ENCODE data around the gene EYA2.

EYA2 gene

GRCh38 chr20:47036091-47036870 is 141.6 kb downstream of the EYA2 start:
- 94% methylated on average over 11 of the region's 12 CpGs for WGBS (ENCODE audit: insufficient coverage)
- DNase-seq = no peak
- ChIA-PET CTCF (no interaction called here), POLR2A (no interaction called here)
- no peaks in the 10 kb centered on the region for H3K4me1 ChIP-seq (ENCODE audit: control extremely low read depth in 1 of 4, control insufficient read depth in 4 of 4, insufficient read depth in 4 of 4, low read length in 3 of 4)
- no peak overlapping the region for H3K4me3 ChIP-seq (ENCODE audit: control insufficient read depth in 1 of 7, extremely low read depth in 1 of 7, insufficient read depth in 4 of 7, low read depth in 2 of 7, low read length in 6 of 7)
- H3K9me3 ChIP-seq (ENCODE audit: control extremely low read depth in 1 of 5, control insufficient read depth in 4 of 5, insufficient read depth in 2 of 5, low read depth in 1 of 5, low read length in 4 of 5) = peaks cover 0 to 7% (median 0%) of the 10 kb centered on the region in 5 experiments
- no peaks in the 10 kb centered on the region for H3K36me3 ChIP-seq (ENCODE audit: control insufficient read depth in 4 of 4, insufficient read depth in 4 of 4, low read length in 3 of 4)
- H3K27ac ChIP-seq (ENCODE audit: insufficient read depth in 1 of 2, low read depth in 1 of 2, low read length in 2 of 2, poor library complexity in 1 of 2, severe bottlenecking in 2 of 2) = no peak overlapping the region
- peaks cover 0 to 11% (median under 1%) of the 10 kb centered on the region in 5 experiments for H3K27me3 ChIP-seq (replicated peaks in 2 of 5; ENCODE audit: control insufficient read depth in 4 of 5, insufficient read depth in 5 of 5, low read length in 4 of 5)

DNA sequence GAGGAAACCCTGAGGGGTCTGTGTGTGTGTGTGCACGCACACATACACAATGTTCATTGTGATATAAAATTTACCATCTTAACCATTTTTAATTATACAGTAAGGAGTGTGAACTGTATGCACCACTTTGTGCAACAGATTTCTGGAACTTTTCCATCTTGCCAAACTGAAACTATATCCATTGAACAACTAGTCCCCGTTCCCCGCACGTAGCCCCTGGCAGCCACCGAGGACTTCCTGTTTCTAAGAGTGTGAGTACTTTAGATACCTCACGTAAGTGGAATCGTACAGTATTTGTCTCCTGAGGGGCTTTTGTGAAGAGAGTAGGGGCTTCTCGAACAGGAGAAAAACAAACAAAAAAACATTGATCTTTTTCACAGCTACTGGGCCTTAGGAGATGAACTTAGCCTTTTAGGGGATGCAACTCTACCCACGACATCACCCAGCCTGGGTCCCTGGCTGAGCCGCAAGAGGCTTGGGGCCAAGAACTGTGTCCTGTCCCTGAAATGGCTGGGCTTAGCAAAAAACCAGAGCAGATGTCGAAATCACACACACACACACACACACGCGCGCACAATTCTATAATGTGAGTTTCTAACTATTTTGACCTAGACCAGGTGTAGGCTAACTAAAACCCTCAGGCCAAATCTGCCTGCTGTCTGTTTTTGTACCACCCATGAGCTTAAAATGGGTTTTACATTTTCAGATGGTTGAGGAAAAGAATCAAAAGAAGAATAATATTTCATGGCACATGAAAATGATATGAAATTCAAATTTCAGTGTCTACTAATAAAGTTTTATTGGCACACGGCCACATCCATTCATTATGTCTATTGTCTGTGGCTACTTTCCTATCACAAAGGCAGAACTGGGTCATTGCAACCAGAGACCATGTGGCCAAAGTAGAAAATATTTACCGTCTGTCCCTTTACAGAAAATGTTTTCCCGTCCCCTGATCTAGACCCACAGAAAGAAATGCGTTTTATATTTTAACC is 144.2 kb downstream of the EYA2 start:
- peak; percentile 10 to 56 (median 52) for DNase-seq
- POLR2A ChIA-PET = no interaction called here
- Histone ChIP-seq H3K9me3 (ENCODE audit: control extremely low read depth in 1 of 5, control insufficient read depth in 4 of 5, insufficient read depth in 2 of 5, low read depth in 1 of 5, low read length in 4 of 5) (peaks cover 0 to 5% (median 0%) of the 10 kb centered on the region in 5 experiments), H3K27me3 (replicated peaks in 2 of 5; ENCODE audit: control insufficient read depth in 4 of 5, insufficient read depth in 5 of 5, low read length in 4 of 5) (peaks cover 0 to 8% (median 0%) of the 10 kb centered on the region in 5 experiments), H3K36me3 (ENCODE audit: control insufficient read depth in 4 of 4, insufficient read depth in 4 of 4, low read length in 3 of 4) (no peaks in the 10 kb centered on the region), H3K27ac (ENCODE audit: insufficient read depth in 1 of 2, low read depth in 1 of 2, low read length in 2 of 2, poor library complexity in 1 of 2, severe bottlenecking in 2 of 2) (no peak overlapping the region), H3K4me1 (ENCODE audit: control extremely low read depth in 1 of 4, control insufficient read depth in 4 of 4, insufficient read depth in 4 of 4, low read length in 3 of 4) (no peaks in the 10 kb centered on the region), H3K4me3 (ENCODE audit: control insufficient read depth in 1 of 7, extremely low read depth in 1 of 7, insufficient read depth in 4 of 7, low read depth in 2 of 7, low read length in 6 of 7) (no peak overlapping the region)
- CTCF ChIA-PET = no interaction called here
- WGBS (ENCODE audit: insufficient coverage) = 69% methylated on average over 10 of the region's 18 CpGs

- Histone ChIP-seq H3K9me3 (ENCODE audit: control extremely low read depth in 1 of 5, control insufficient read depth in 4 of 5, insufficient read depth in 2 of 5, low read depth in 1 of 5, low read length in 4 of 5) (peaks cover 0 to 12% (median 0%) of the 10 kb centered on the region in 5 experiments), H3K27me3 (replicated peaks in 2 of 5; ENCODE audit: control insufficient read depth in 4 of 5, insufficient read depth in 5 of 5, low read length in 4 of 5) (peaks cover 0 to 8% (median 0%) of the 10 kb centered on the region in 5 experiments), H3K4me3 (ENCODE audit: control insufficient read depth in 1 of 7, extremely low read depth in 1 of 7, insufficient read depth in 4 of 7, low read depth in 2 of 7, low read length in 6 of 7) (no peak overlapping the region), H3K36me3 (ENCODE audit: control insufficient read depth in 4 of 4, insufficient read depth in 4 of 4, low read length in 3 of 4) (no peaks in the 10 kb centered on the region), H3K27ac (ENCODE audit: insufficient read depth in 1 of 2, low read depth in 1 of 2, low read length in 2 of 2, poor library complexity in 1 of 2, severe bottlenecking in 2 of 2) (no peak overlapping the region), H3K4me1 (ENCODE audit: control extremely low read depth in 1 of 4, control insufficient read depth in 4 of 4, insufficient read depth in 4 of 4, low read length in 3 of 4) (no peaks in the 10 kb centered on the region)
- POLR2A ChIA-PET = no interaction called here
- 60% methylated on average over 4 of the region's 5 CpGs for WGBS (ENCODE audit: insufficient coverage)
- CTCF ChIA-PET = no interaction called here
- peak; percentile 26 to 73 (median 55) for DNase-seq
Measured at GRCh38 chr20:47040506-47041125, 146.0 kb downstream of the EYA2 start.

GRCh38 chr20:47041396-47041899 is 146.8 kb downstream of the EYA2 start:
- H3K4me3 ChIP-seq (ENCODE audit: control insufficient read depth in 1 of 7, extremely low read depth in 1 of 7, insufficient read depth in 4 of 7, low read depth in 2 of 7, low read length in 6 of 7) = no peak overlapping the region
- H3K4me1 ChIP-seq (ENCODE audit: control extremely low read depth in 1 of 4, control insufficient read depth in 4 of 4, insufficient read depth in 4 of 4, low read length in 3 of 4) = no peaks in the 10 kb centered on the region
- peaks cover 0 to 12% (median 0%) of the 10 kb centered on the region in 5 experiments for H3K9me3 ChIP-seq (ENCODE audit: control extremely low read depth in 1 of 5, control insufficient read depth in 4 of 5, insufficient read depth in 2 of 5, low read depth in 1 of 5, low read length in 4 of 5)
- peaks cover 0 to 8% (median 0%) of the 10 kb centered on the region in 5 experiments for H3K27me3 ChIP-seq (replicated peaks in 2 of 5; ENCODE audit: control insufficient read depth in 4 of 5, insufficient read depth in 5 of 5, low read length in 4 of 5)
- ChIA-PET POLR2A (no interaction called here), CTCF (no interaction called here)
- DNase-seq = peak in 1 of 3 donors; percentile 13
- H3K27ac ChIP-seq (ENCODE audit: insufficient read depth in 1 of 2, low read depth in 1 of 2, low read length in 2 of 2, poor library complexity in 1 of 2, severe bottlenecking in 2 of 2) = no peak overlapping the region
- no peaks in the 10 kb centered on the region for H3K36me3 ChIP-seq (ENCODE audit: control insufficient read depth in 4 of 4, insufficient read depth in 4 of 4, low read length in 3 of 4)
- 92% methylated on average over 1 of the region's 4 CpGs for WGBS (ENCODE audit: insufficient coverage)

GRCh38 chr20:47042464-47042863 is 147.8 kb downstream of the EYA2 start:
- Histone ChIP-seq H3K9me3 (ENCODE audit: control extremely low read depth in 1 of 5, control insufficient read depth in 4 of 5, insufficient read depth in 2 of 5, low read depth in 1 of 5, low read length in 4 of 5) (peaks cover 0 to 9% (median 0%) of the 10 kb centered on the region in 5 experiments), H3K4me1 (ENCODE audit: control extremely low read depth in 1 of 4, control insufficient read depth in 4 of 4, insufficient read depth in 4 of 4, low read length in 3 of 4) (no peaks in the 10 kb centered on the region), H3K27me3 (replicated peaks in 2 of 5; ENCODE audit: control insufficient read depth in 4 of 5, insufficient read depth in 5 of 5, low read length in 4 of 5) (peaks cover 0 to 8% (median 0%) of the 10 kb centered on the region in 5 experiments), H3K27ac (ENCODE audit: insufficient read depth in 1 of 2, low read depth in 1 of 2, low read length in 2 of 2, poor library complexity in 1 of 2, severe bottlenecking in 2 of 2) (no peak overlapping the region), H3K4me3 (ENCODE audit: control insufficient read depth in 1 of 7, extremely low read depth in 1 of 7, insufficient read depth in 4 of 7, low read depth in 2 of 7, low read length in 6 of 7) (no peak overlapping the region), H3K36me3 (ENCODE audit: control insufficient read depth in 4 of 4, insufficient read depth in 4 of 4, low read length in 3 of 4) (no peaks in the 10 kb centered on the region)
- ChIA-PET CTCF (no interaction called here), POLR2A (no interaction called here)
- DNase-seq = peak in 1 of 3 donors; percentile 22
- 90% methylated on average over 6 of the region's 6 CpGs for WGBS (ENCODE audit: insufficient coverage)

DNA sequence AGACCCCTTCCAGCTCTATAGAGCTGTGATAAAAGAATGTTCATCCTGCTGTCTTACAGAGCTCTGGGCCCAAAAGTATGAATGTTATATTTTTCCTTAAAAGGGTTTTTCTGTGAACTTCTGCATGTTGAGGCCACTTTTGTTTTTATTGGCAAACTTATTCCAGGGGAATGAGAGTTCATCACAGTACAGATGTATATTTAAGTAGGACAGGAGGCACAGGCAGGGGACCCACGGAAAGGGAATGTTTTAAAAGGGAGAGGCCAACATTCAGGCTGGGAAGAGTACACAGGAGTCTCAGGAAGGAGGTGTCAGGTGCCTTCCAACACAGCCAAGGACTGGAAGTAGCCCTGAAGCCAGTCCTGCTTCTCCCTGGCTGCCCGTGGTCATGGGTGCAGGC is 148.4 kb downstream of the EYA2 start:
- Histone ChIP-seq H3K4me3 (ENCODE audit: control insufficient read depth in 1 of 7, extremely low read depth in 1 of 7, insufficient read depth in 4 of 7, low read depth in 2 of 7, low read length in 6 of 7) (no peak overlapping the region), H3K27ac (ENCODE audit: insufficient read depth in 1 of 2, low read depth in 1 of 2, low read length in 2 of 2, poor library complexity in 1 of 2, severe bottlenecking in 2 of 2) (no peak overlapping the region), H3K4me1 (ENCODE audit: control extremely low read depth in 1 of 4, control insufficient read depth in 4 of 4, insufficient read depth in 4 of 4, low read length in 3 of 4) (no peaks in the 10 kb centered on the region), H3K27me3 (replicated peaks in 2 of 5; ENCODE audit: control insufficient read depth in 4 of 5, insufficient read depth in 5 of 5, low read length in 4 of 5) (peaks cover 0 to 8% (median 0%) of the 10 kb centered on the region in 5 experiments), H3K36me3 (ENCODE audit: control insufficient read depth in 4 of 4, insufficient read depth in 4 of 4, low read length in 3 of 4) (no peaks in the 10 kb centered on the region), H3K9me3 (ENCODE audit: control extremely low read depth in 1 of 5, control insufficient read depth in 4 of 5, insufficient read depth in 2 of 5, low read depth in 1 of 5, low read length in 4 of 5) (peaks cover 0 to 7% (median 0%) of the 10 kb centered on the region in 5 experiments)
- WGBS (ENCODE audit: insufficient coverage) = 73% methylated on average over 2 of the region's 2 CpGs
- no peak for DNase-seq
- ChIA-PET CTCF (no interaction called here), POLR2A (no interaction called here)

All from common myeloid progenitor, CD34-positive (primary cell).